HG03571 (cell line): ENCODE data around the gene IQSEC1.

ENCODE experiments used
- ATAC-seq: cut with Tn5 transposase; IDR thresholded peaks from one replicate; pipeline ENCODE4 v1.9.1; 2021; ENCODE audit not compliant: unreplicated experiment

IQSEC1 gene

DNA sequence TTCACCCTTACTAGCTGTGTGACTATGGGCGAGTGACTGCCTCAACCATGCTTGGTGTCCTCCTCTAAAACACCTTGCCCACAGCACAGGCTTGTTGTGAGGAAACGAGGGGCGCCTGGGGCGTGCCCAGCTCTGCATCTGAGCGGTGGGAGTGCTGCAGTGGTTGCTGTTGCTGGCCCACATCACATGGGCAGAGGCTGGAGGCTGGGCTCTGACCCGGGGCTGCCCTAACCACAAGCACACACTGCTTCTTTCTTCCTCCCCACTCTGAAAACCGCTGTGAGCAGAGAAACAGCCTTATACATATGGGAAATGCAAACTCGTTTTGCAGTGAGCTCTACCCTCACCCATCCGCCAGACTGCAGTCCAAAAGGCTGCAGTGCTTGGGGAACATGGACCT is 157.1 kb downstream of the IQSEC1 start:
- no peak for ATAC-seq

DNA sequence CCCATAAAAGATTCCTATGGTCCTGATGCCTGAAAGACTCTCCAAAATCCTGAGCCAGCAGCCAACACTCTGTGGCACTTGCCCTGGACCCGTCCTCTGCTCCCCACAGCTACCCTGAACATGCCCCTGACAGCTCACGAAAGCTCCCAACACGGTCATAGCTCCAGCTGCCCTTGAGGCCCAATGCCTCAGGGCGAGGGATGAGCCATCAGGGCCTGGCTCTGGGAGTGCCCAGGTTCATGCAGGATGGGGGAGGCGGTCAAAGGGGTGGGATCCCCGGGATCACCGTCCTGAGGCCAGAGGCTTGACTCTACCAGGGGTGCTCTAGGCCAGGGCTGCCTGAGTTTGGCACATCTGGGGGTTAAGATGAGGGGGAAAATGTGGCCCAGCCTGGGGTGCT is 159.1 kb downstream of the IQSEC1 start:
- ATAC-seq = no peak

DNA sequence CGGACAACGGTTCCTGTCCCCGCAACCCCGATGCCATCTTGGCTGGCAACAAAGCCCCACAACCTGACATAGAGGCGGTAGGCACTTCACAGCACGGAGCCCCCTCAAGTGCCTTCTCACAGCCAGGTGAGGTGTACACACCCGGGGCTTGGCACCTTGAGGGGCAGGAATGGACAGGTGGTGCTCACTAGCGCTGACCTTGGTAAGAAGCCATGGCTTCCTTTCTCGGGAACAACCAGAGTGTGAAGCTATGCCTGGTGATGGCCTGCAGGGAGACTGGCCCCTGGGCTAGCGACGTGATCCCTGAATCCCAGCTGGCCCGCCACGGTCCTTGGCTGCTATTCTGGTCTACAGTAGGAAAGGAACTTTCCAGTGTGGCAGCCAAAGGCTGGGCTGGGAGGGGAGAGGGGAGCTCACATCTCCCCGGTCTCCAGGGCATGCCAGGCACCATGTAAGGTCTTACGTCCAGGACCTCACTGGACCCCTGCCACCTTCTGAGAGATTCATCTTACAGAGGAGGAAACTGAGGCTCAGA is 161.3 kb downstream of the IQSEC1 start:
- no peak for ATAC-seq

DNA sequence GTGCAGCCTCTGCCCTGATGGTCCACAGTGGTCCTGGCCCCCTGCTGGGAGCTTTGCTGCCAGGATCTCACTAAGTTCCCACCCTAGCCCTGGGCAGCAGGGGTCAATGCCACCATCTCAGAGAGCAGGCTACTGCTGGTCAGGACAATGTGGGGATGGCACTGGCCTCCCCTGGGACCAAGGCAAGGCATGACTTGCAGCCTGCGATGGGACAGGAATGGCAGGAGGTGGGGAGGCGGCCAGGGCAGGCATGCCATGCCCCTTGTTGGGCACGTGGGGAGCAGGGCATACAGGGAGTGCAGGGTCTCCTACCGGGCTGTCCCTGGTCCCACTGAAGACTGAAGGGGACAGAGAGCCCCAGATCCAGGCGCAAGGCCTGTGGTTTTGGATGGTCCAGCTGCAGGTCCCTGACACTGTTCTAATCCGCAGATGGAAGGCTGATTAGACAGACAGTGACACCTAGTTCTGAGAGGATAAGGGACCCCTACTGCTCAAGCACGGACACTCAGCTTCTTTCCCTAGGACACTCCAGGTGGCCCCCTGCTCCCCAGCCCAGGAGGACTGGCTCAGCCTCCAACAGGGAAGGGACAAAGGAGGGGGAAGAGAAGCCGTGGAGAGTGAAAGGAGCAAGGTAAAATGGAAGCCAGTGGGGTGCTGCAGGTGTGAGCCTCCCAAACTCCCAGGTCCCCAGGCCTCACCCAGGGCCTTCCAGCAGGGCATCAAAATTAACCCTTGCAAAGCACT is 162.7 kb downstream of the IQSEC1 start:
- no peak for ATAC-seq

DNA sequence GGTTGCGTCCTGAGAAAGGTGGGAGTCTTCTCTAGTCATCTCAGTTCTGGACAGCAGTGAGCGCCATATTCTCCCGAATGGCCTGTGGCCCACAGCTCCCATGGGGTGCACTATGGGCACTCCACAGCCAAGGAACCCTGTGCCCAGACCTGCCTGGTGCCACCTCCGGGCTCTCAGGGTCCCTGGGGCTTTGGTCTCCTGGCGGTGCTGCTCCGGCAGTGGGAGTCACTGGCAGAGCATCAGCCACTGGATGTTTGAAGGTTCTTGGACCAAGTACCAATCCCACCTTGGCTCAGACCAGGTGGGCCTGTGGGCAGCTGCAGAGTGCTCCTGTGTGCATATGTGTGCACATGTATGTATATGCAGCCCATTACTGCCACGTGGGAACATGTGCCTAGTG is 163.5 kb downstream of the IQSEC1 start:
- ATAC-seq = no peak

DNA sequence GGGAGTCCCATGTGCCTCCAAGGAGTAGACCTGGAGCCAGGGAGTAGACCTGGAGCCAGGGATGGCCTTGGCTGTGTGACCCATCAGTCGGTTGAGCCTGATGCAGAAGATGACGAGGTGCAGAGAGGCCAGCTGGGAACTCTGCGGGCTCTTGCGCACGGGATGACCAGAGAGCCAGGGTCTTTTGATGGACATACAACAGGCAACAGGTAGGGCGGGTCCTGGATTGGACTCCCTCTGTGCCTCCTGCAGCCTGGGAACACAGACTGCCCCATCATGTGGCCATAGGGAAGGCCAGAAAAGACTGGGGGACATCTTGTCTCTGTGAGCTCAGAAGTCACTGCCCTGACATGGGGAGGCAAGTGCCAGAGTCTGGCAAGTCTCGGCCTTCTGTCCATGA is 164.4 kb downstream of the IQSEC1 start:
- ATAC-seq = no peak

DNA sequence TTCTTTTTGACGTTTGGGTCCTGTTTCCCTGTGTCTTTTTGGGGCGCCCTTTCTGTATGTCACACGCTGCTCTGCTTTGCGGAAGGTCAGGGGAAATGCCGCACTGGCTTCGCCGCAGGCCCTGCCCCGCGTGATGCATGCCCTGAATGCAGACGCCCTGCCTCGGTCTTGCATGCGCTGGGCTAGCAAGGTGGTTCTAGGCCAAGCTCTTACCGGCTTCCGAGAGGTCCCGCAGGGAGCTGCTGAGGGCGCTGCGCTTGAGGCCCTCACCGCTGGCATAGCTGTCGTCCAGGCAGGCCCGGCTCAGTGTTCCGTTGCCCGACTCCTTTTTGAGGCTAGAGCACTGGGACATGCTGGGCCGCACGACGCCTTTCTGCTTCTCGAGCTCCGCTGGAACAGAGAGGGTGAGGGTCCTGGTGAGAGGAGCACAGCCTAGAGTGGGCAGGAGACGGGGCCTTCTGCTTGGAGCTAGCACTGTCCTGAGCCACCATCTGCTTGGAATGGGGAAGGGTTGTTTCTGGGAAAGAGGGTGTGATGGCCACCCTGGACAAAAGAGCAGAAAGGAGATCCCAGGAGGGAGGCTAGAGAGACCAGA is 165.0 kb downstream of the IQSEC1 start:
- no peak for ATAC-seq

DNA sequence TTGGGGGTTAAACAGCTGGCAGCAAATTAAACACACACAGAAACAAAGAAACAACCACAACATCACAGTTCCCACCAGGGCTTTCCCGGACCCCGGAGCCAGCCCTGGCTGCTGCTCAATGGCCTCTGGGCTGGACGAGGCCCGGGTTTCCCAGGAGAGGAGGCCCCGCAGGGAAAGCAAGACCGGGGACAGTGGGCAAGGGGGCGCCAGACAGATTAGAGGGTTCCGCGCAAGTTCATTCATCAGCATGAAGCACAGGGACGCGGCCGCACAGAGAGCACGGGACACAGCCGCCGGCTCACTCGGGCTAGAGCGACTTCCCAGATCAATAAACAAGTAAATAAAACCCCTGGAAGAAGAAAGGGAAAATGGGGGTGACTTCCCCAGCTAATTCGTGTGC is 165.5 kb downstream of the IQSEC1 start:
- no peak for ATAC-seq

DNA sequence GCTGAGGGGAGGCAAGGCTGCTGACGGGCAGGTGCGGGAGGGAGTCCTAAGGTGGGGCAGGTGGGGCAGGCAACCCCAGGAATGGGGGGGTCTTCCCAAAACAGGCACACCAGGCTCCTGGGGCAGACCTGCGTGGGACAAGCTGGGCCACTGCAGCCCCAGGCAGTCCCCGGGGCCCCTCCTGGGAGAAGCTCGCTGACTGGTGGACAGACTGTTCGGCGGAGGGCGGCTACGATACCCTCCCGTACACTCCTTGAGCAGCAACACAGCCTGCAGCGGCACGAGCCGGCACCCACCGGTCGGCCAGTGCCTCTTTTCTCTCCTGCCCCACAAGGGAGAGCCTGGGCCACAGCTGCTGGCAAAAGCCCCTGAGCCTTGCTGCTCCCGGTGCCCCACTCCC is 165.9 kb downstream of the IQSEC1 start:
- no peak for ATAC-seq

DNA sequence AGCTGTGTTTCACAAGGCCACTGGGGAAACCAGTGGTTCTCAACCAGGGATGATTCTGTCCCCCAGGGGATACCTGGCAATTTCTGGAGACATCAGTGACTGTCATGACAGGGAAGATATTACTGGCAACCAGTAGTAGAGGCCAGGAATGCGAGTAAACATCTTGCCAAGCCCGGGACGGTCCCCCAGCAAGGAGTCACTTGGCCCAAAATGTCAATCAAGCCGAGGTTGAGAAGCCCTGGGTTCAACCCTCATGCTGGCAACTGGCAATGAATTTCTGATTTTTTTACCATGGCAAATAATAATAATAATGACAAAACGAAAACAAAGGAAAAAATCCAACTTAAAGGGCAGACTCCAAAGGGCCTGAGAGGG is 166.3 kb downstream of the IQSEC1 start:
- no peak for ATAC-seq

DNA sequence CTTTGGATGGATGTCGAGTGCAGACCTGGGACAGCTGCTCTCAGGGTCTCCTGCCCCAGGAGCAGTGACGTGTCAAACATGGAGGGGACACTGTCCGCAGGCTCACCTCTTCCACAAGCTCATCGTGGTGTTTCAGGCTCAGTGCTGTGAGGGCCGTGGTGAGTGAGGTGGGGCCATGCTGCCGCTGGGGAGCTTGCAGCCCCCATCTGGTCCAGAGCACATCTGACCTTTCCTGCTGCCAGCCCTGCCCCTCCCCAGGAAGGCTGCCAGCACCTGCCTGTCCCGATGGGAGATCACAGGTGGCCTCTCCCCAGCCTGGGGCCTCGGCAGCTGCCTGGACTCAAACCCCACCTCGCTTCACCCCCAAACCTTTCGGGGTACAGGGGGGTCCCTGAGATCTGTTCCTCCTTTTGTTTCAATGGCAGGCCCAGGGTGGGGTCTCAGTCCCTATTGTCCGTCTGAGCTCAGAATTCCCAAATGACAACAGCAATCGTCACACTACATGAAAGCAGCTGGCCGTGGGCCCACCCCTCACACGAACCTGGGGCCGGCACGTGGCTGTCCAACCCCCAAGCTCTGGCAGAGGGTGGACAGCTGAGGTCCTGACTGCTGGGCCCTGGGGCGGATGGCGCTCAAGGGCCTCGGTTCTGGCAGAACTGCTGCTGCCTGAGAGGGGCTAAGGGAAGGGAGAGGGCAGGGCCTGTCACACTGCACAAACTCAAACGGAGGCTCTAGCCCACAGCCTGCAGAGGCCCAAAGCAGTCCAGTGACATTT is 166.9 kb downstream of the IQSEC1 start:
- ATAC-seq = no peak

DNA sequence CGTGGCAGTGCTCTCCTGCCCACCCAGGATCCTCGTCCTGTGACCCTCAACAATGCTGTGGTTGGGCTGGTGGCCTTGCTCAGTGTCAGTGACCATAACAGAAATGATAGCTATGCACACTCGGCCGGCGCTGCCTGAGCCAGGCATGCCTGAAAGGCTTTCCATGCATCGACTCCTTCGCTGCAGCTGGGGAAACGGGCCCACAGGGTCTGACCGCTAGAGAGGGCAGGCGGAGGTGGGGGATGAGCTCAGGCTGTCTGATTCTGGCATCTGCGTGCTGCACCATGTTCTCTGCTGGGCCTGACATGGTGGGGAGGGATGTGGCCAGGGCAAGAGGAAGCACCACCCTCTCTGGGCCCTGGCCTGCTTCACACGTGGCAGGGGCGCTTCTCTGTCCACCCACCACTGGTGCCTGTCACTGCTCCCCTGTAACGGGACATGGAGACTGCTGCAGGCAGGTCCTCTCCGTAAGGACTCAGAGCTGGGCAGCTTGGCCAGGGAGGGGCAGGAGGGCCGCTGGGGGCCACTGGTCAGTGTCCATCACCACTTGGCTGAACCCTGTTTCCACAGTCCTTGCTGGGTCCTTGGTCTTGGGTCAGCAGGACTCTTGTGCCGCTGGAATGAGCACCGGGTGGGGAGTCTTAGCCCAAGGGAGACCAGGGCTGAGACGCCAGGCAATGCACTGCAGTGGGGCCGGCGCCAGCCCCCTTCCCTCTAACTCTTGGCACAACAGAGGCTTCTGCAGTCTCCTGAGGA is 167.7 kb downstream of the IQSEC1 start:
- no peak for ATAC-seq

DNA sequence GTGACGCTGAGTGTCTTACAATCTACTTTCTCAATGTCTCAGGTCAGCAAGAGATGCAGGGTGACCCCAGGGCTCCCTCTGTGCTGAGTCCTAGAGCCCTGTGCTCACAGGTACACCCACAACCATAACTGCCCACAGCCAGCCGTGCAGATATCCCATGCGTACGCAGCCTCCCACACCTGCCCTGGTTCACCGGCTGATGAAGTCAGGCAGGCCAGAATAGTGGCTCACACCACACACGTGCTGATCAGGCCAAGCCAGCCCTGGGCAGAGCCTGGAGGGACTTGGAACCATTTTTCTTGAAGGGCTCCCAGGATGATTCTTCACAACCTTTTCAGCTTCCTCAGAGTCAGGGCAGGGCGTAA is 168.3 kb downstream of the IQSEC1 start:
- no peak for ATAC-seq

DNA sequence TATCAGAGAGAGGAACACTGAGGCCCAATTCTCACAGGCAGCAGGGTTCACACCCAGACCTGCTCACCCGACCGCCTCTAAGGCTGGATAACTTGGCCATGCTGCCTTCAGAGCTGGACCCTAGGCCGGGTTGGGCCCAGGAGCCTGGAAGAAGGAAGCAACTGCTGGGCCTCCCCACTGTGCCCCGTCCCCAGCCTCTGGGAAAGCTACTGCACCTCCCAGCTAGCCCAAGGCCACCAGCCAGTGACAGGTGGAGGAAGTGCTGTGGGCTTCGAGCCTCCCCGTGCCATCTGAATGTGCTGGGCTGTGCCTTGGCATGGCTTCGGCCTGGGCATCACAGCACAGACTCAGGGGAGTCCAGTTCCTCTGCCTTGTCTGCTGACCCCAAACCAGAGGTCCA is 169.3 kb downstream of the IQSEC1 start:
- ATAC-seq = no peak

DNA sequence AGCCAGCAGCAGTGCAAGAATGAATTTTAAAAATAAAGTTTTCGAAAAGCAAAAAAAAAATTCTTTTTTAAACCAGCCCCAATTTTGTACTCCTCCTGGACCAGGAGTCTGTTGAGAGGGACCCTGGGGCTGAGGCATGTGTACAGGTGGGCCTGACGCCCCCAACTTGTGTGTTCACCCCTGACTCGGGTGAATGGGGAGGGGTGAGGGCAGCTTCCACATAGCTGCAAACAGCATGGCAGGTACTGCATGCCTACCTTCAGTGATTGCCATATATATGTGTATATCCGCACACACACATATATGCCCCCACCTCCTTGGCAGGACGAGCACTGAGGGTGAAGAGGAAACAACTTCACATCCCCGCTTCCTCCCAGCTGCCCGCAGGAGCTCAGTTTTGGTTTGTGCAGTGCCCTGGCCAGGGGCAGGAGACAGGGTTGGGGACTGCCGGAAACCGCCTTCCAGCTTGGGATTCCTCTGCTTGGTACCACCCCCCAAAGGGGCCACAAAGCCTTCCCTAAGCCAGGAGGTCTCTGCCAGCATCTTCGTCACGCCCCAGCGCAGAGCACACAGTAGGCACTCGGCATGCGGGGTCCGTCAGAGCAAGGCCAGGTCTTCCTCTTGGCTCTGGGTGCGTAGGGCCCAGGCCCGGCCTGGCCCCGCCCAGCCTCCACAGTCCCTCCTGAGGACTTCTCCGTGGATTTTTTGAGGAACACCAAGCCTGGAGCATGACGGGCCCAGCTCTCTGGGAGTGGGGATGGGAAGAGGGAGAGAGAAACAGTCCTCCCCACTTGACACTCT is 170.0 kb downstream of the IQSEC1 start:
- ATAC-seq = no peak

DNA sequence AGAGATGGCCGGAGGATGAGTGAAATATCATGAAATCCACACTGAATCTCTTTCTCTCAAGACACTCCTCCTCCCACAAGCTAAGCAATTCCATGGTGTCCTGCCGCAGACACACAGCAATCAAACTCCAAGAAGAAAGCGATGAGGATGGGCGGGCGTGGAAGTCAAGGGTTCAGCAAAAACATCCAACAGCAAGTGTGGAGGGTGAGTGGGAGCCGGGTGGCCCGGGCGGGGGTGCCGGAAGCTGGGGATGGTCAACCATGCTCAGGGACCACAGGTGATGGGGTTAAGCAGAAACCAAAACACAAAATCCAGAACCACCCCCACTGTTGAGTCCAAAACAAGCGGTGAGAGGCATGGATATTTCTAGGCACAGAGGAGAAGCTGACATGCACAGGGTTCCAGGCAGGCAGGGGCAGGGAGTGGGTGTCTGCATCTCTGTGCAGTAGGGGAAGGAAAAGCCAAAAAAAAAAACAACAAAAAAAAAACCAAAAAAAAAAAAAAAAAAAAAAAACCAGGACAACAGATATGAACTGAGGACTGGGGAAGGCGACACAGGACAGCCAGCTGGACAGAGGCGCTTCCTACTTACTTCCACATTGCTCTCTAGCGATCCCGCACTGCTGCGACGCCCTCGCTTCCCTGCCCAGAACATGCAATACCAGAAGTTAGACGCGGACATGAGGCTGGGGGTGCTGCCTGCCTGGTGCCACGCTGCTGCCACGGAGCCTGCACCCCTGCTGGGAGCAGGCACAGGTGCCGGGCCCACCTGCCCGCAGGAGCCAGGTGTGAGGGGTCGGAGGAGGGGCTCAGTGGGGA is 170.8 kb downstream of the IQSEC1 start:
- ATAC-seq = no peak

DNA sequence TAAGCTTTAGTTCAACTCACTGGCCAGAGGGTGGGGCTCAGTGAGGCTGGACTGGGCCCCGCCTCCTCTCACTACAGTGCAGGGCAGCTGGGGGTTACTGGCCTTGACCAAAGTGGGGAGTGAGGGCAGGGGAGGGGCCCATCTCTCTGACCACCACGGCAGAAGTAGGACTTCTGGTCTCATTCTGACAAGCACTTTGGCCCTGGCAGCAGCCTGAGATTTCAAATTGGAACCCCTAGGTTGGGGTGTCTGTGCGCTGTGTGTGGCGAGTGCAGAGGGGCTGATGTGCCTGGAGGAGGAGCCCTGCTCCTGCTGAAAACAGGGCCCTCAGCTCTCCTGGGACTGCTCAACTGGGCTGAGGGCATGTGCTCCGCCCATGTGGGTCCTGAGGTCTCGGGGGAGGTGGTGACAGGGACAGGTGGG is 171.6 kb downstream of the IQSEC1 start:
- no peak for ATAC-seq

DNA sequence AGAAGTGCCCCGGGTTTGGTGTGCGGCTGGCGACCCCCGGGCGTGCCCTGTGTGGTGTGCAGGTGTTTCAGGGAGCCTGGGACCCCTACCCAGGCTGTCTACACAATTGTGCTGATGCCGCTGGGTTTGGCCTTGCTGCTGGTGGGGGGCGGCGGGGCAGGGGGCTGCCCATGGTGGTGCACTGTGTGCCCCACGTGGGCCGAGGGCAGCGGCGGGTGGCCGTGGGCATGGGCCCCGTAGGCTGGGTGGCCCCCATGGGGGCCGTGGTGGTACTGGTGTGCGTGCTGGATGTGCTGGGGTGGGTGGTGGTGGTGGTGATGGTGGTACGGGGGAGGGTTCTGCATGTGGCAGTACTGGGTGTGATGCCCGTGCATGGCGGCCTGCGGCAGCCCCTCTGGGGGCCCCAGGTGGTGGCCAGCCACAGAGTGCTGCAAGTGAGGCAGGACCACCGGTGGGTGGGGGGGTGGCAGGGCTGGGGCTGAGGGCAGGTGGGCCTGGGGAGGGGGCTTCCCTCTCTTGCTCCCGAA is 172.3 kb downstream of the IQSEC1 start:
- no peak for ATAC-seq

DNA sequence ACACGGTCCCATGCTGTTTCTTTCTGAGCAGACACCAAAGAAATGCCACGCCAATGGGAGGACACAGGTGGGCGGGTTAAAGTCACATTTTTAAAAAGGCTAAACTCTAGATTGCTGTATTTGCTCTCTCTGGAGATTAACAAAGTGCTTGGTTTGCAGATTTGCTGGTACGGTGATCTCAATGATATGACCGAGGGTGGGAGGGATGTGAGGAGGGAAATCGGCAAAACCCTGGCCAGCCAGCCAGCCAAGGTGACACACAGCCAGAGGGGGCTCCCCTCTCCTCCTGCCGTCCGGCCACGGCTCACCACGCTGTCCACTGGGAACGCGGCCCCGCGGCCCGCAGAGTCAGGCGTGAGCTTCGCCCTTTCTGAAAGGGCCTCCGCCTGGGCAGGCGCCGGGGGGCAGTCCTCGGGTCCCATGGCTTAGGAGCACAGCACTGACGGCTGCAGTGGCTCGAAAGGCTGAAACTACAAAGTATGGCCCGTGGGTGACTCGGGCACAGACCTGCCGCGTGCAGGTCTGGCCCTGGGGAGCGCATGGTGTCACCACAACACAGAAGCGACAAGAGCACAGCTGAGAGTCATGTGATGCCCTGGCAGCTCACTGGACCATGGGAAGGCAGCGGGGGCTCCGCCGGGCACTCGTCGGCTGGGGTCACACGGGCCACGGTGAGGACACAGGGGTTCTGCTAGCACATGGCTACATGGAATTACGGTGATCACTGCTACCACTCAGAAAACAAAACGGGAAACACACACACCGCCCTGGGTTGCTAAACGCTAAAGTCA is 174.1 kb downstream of the IQSEC1 start:
- no peak for ATAC-seq
